ENCODE data around the gene MAP1B. TPM values are rescaled to one million over a fixed set of nuclear protein-coding genes. Genes with fewer than 3 reads are reported as not detected.

Gene MAP1B
- polyA plus RNA-seq, 3 donors: 0.02 TPM; not detected in 2

GRCh38 chr5:72241346-72242003 lies 134.2 kb downstream of the MAP1B start:
- Mint-ChIP-seq H3K27me3 (ENCODE audit: low read depth in 3 of 3) (no peaks in the 10 kb centered on the region), H3K36me3 (peaks cover 23 to 24% of the 10 kb centered on the region in 2 donors), H3K4me3 (no peak overlapping the region), H3K9me3 (no peaks in the 10 kb centered on the region), H3K27ac (peak overlapping the region in 1 of 7 donors; percentile 61), H3K4me1 (no peaks in the 10 kb centered on the region)
- Histone ChIP-seq H3K9me3 (replicated peaks in 1 of 2; ENCODE audit: control insufficient read depth in 1 of 2, insufficient read depth in 1 of 2, low read length in 2 of 2) (no peaks in the 10 kb centered on the region), H2AFZ (ENCODE audit: insufficient read depth, low read depth, low read length, poor library complexity, severe bottlenecking) (no peak overlapping the region), H3K36me3 (replicated peaks in 1 of 2; ENCODE audit: control insufficient read depth in 1 of 2, insufficient read depth in 2 of 2, low read length in 2 of 2) (peaks cover 6 to 16% of the 10 kb centered on the region in 2 donors), H4K20me1 (ENCODE audit: insufficient read depth, low read length) (no peaks in the 10 kb centered on the region), H3K4me3 (replicated peaks in 1 of 3; ENCODE audit: low read depth in 2 of 3, low read length in 3 of 3) (no peak overlapping the region), H3K4me1 (ENCODE audit: control insufficient read depth in 1 of 2, insufficient read depth in 2 of 2, low read length in 2 of 2) (no peaks in the 10 kb centered on the region), H3K27me3 (ENCODE audit: control insufficient read depth in 2 of 2, insufficient read depth in 2 of 2, low read length in 2 of 2) (no peaks in the 10 kb centered on the region), H3K4me2 (replicated peaks; ENCODE audit: extremely low read depth, low read length, poor library complexity, severe bottlenecking) (no peak overlapping the region), H3K9ac (ENCODE audit: insufficient read depth, low read length, poor library complexity, severe bottlenecking) (no peak overlapping the region), H3K27ac (ENCODE audit: low read depth in 1 of 2, low read length in 2 of 2) (no peak overlapping the region), H3K79me2 (ENCODE audit: insufficient read depth, low read length) (no peaks in the 10 kb centered on the region)
- DNase-seq: no peak
- no peak for TF ChIP-seq CTCF (IDR thresholded peaks at IDR 0.05)
- intact Hi-C loops (cut with micrococcal nuclease): no loop called here
- 100% methylated on average over 1 of the region's 5 CpGs for WGBS (ENCODE audit: insufficient coverage)

GRCh38 chr5:72242796-72243475 lies 135.7 kb downstream of the MAP1B start:
- DNase-seq: no peak
- TF ChIP-seq CTCF (IDR thresholded peaks at IDR 0.05): no peak
- Mint-ChIP-seq H3K4me3 (no peak overlapping the region), H3K9me3 (no peaks in the 10 kb centered on the region), H3K4me1 (peaks cover 3% of the 10 kb centered on the region), H3K27me3 (ENCODE audit: low read depth in 3 of 3) (no peaks in the 10 kb centered on the region), H3K36me3 (peaks cover 10 to 14% of the 10 kb centered on the region in 2 donors), H3K27ac (no peak overlapping the region)
- WGBS (ENCODE audit: insufficient coverage): 98% methylated on average over 4 of the region's 7 CpGs
- Histone ChIP-seq H3K27ac (ENCODE audit: low read depth in 1 of 2, low read length in 2 of 2) (no peak overlapping the region), H4K20me1 (ENCODE audit: insufficient read depth, low read length) (no peaks in the 10 kb centered on the region), H3K4me1 (ENCODE audit: control insufficient read depth in 1 of 2, insufficient read depth in 2 of 2, low read length in 2 of 2) (no peaks in the 10 kb centered on the region), H3K4me2 (replicated peaks; ENCODE audit: extremely low read depth, low read length, poor library complexity, severe bottlenecking) (no peak overlapping the region), H3K9ac (ENCODE audit: insufficient read depth, low read length, poor library complexity, severe bottlenecking) (no peak overlapping the region), H3K27me3 (ENCODE audit: control insufficient read depth in 2 of 2, insufficient read depth in 2 of 2, low read length in 2 of 2) (no peaks in the 10 kb centered on the region), H3K79me2 (ENCODE audit: insufficient read depth, low read length) (no peaks in the 10 kb centered on the region), H3K4me3 (replicated peaks in 1 of 3; ENCODE audit: low read depth in 2 of 3, low read length in 3 of 3) (no peak overlapping the region), H3K36me3 (replicated peaks in 1 of 2; ENCODE audit: control insufficient read depth in 1 of 2, insufficient read depth in 2 of 2, low read length in 2 of 2) (peaks cover under 1 to 2% of the 10 kb centered on the region in 2 donors), H3K9me3 (replicated peaks in 1 of 2; ENCODE audit: control insufficient read depth in 1 of 2, insufficient read depth in 1 of 2, low read length in 2 of 2) (no peaks in the 10 kb centered on the region), H2AFZ (ENCODE audit: insufficient read depth, low read depth, low read length, poor library complexity, severe bottlenecking) (no peak overlapping the region)
- intact Hi-C loops (cut with micrococcal nuclease): no loop called here
